GM12873 (cell line): ENCODE data around the gene LGI4.

ENCODE experiments used
- CTCF ChIP-seq: IDR thresholded peaks from 2 replicates; pipeline ENCODE4 v1.5.1; 2012; ENCODE audit warnings: low read depth, mild to moderate bottlenecking, moderate library complexity, low read length, control low read depth; ENCODE audit not compliant: insufficient read depth; ENCODE audit errors: missing control alignments

LGI4 gene

DNA sequence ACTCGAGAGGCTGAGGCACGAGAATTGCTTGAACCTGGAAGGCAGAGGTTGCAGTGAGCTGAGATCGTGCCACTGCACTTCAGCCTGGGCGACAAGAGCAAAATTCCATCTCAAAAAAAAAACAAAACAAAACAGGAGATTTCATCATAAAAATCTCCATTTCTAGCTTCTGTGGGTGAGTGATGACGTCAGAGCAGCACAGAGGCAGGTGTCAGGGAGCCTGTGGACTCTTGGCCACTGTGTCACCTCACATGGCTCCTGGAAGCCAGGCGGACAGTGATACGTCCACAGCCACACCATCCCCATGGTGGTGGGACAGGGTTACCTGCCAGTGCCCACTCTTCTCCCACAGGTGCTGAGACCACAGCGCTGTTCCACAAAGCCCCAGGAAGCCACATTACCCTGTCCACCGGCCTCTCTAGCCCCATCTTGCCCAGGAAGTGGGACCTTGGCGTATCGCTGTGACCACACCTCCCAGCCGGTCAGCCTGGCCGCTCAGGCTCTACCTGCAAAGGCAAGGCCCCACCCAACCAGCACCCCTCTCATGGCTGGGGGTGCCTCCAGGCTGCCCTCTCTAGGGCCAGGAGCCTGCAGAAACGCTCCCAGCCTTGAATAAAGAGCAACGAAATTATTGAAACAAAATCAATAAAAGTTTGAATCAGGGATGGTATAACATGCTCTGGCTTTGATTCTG, 21.7 kb downstream of the LGI4 start:
- TF ChIP-seq CTCF = no peak

DNA sequence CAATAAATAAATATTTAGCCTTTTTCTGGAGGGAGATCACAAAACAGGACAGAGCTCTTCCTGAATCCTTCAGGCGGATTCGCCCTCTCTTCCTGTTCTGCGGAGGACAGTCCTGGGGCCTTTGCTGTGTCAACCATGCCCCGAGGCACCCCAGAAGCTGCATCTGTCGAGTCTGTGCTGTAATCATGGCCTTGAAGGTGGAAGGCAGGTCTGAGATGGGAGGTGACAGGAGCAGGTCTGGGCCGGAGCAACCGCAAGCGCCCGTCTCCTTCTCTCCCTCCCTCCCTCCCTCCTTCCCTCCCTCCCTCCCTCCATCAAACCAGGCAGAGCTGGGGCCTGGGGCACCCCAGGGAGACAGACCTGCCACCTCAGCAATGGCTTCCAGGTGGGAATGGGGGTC, 23.9 kb downstream of the LGI4 start:
- TF ChIP-seq CTCF = no peak

- no peak for TF ChIP-seq CTCF
These were observed 25.3 kb downstream of the LGI4 start for GRCh38 chr19:35109395-35110112.

DNA sequence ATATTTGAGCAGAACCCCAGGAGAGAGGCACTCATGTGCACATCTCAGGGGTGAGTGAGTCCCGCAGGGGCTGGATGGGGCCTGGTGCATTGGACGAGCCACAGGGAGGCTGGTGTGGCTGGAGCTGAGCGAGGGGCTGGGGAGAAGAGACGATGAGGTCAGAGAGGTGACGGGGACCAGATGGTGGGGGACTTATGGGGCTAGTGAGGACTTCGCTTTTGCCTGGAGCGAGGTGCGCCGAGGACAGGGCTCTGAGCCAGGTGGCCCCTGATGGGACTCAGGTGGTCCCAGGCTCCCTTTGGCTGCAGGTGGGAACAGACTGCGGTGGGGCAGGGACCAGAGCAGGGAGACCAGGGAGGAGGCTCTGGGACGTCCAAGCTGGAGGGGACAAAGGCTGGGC, 26.1 kb downstream of the LGI4 start:
- no peak for TF ChIP-seq CTCF

DNA sequence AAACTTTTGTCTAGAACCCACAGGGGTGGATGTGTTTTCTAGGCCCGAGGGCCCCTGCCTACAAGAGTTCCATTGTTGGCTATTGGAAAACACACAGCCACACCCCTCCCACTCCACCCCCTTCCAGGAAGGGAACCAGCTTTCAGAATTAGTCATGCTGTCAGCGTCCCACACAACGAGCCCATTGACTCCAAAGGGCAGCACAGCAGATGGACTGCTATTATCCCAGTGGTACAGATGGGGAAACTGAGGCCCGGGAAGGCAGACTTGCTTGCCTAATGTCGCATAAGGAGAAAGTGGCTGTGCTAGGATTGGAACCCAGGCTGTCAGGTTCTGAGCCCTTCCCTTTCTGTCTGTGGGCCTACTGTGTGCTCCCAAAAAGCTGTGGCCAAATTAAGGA, 27.3 kb downstream of the LGI4 start:
- TF ChIP-seq CTCF = no peak

GRCh38 chr19:35106898-35107541, 27.8 kb downstream of the LGI4 start:
- no peak for TF ChIP-seq CTCF

DNA sequence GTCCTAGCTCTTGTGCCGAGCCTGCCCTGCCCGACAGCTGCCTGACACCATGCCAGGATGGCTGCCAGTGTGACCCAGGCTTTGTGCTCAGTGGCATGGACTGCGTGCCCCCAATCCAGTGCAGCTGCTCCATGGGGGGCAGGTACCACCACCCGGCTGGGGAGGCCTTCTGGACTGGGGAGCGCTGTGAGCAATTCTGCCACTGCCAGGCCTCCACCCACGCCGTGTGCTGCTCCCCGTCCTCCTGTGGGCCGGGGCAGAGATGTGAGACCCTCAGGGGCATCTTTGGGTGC, 28.6 kb downstream of the LGI4 start:
- no peak for TF ChIP-seq CTCF
